GM12878 (cell line): ENCODE measurements around the gene DHX57. TPM values are rescaled to one million over a fixed set of nuclear protein-coding genes. Genes with fewer than 3 reads are reported as not detected.

Experiments
- ATAC-seq: fragments of 200-7000 bp; cut with Tn5 transposase; 3 replicates; pipeline ENCODE4 v1.9.1; 2020; ENCODE audit warnings: mild to moderate bottlenecking, moderate library complexity
- BruUV-seq: library from RNA; stranded (reverse); fragments of 400-500 nt; replicated peaks from 2 replicates; lab custom pipeline; 2021; lab: Mats Ljungman, UMichigan
- CTCF ChIA-PET: fragments of 300-600 bp; sonication (Branson Sonifier 250); formaldehyde crosslinking; extraction: SDS; loops from one replicate; lab custom pipeline; 2021; ENCODE audit warnings: inconsistent platforms; lab: Yijun Ruan, JAX
- POLR2A ChIA-PET: fragments of 350-600 bp; formaldehyde crosslinking; extraction: SDS; loops from one replicate; lab custom pipeline; 2021; ENCODE audit warnings: inconsistent platforms; lab: Charles Lee
- RAD21 ChIA-PET: fragments of 300-600 bp; sonication (Branson Sonifier 250); formaldehyde crosslinking; loops from one replicate; lab custom pipeline; 2023; ENCODE audit warnings: antibody characterized with exemption; ENCODE audit not compliant: unreplicated experiment; lab: Charles Lee
- SMC1A ChIA-PET: fragments of 300-600 bp; sonication (Branson Sonifier 250); formaldehyde crosslinking; loops from one replicate; lab custom pipeline; 2023; ENCODE audit not compliant: unreplicated experiment, uncharacterized antibody; lab: Charles Lee
- DNase-seq: peaks from one replicate; pipeline ENCODE4 v3.0.0-alpha.2; 2011; ENCODE audit warnings: low read depth, low spot score
- FAIRE-seq: peaks from 3 replicates; lab custom pipeline; 2011; peaks lifted over from hg19 to GRCh38; lab: Jason Lieb, UNC
- H2AFZ ChIP-seq: 2 replicates; pipeline ENCODE4 v1.6.0; 2011; ENCODE audit warnings: low read depth, low read length, control low read depth; ENCODE audit not compliant: control insufficient read depth
- H3K27ac ChIP-seq: 2 replicates; pipeline ENCODE4 v1.5.1; 2011; ENCODE audit warnings: control low read depth; ENCODE audit not compliant: control insufficient read depth, insufficient read depth
- H3K27me3 ChIP-seq, 2 experiments: replicated peaks in 1 of 2; 2 replicates each; pipeline versions ENCODE4 v1.6.0 to v1.6.1; 2011; ENCODE audit warnings: low read length in 1 of 2; ENCODE audit not compliant: control insufficient read depth in 2 of 2, insufficient read depth in 2 of 2
- H3K36me3 ChIP-seq, 2 experiments: 2 replicates each; pipeline ENCODE4 v1.5.1; 2011; ENCODE audit warnings: low read length in 1 of 2; ENCODE audit not compliant: control insufficient read depth in 2 of 2, insufficient read depth in 2 of 2
- H3K4me1 ChIP-seq: 2 replicates; pipeline ENCODE4 v1.6.1; 2011; ENCODE audit warnings: mild to moderate bottlenecking, low read length, moderate library complexity, mixed read lengths; ENCODE audit not compliant: control insufficient read depth, insufficient read depth
- H3K4me2 ChIP-seq: 2 replicates; pipeline ENCODE4 v1.6.0; 2011; ENCODE audit warnings: control low read depth; ENCODE audit not compliant: control insufficient read depth, insufficient read depth
- H3K4me3 ChIP-seq: fragments of 200-600 bp; sonication (generic); 2 replicates; pipeline ENCODE4 v1.5.1; 2016
- H3K79me2 ChIP-seq: 2 replicates; pipeline ENCODE4 v1.6.0; 2011; ENCODE audit warnings: low read length; ENCODE audit not compliant: control insufficient read depth, insufficient read depth
- H3K9ac ChIP-seq: 2 replicates; pipeline ENCODE4 v1.8.0; 2011; ENCODE audit warnings: low read length, control low read depth, mixed read lengths; ENCODE audit not compliant: control insufficient read depth, insufficient read depth
- H3K9me3 ChIP-seq: replicated peaks from 3 replicates; pipeline ENCODE4 v1.5.1; 2011; ENCODE audit warnings: mild to moderate bottlenecking, low read length; ENCODE audit not compliant: control insufficient read depth, insufficient read depth
- H4K20me1 ChIP-seq: 2 replicates; pipeline ENCODE4 v1.6.0; 2011; ENCODE audit not compliant: control insufficient read depth, insufficient read depth
- CBX5 ChIP-seq: sonication (generic); IDR thresholded peaks from 2 replicates; pipeline ENCODE4 v1.6.1; 2016; ENCODE audit warnings: low read depth, moderate library complexity, mild to moderate bottlenecking, inconsistent platforms
- CHD4 ChIP-seq: fragments of 200-600 bp; sonication (generic); IDR thresholded peaks from 2 replicates; pipeline ENCODE4 v1.6.1; 2016; ENCODE audit warnings: mild to moderate bottlenecking
- EGR1 ChIP-seq, 2 experiments: IDR thresholded peaks; 1 replicate in 1 of 2; 2 replicates in 1 of 2; pipeline ENCODE4 v1.6.1; 2011 to 2012; ENCODE audit warnings: low read depth in 2 of 2, low read length in 2 of 2, borderline replicate concordance in 1 of 2, mild to moderate bottlenecking in 1 of 2, moderate library complexity in 1 of 2
- ESRRA ChIP-seq: IDR thresholded peaks from 2 replicates; pipeline ENCODE4 v1.6.1; 2012; ENCODE audit warnings: mild to moderate bottlenecking, low read length, improper control_type of control experiment
- FOS ChIP-seq: IDR thresholded peaks from 3 replicates; pipeline ENCODE4 v1.6.1; 2011; ENCODE audit warnings: borderline replicate concordance; ENCODE audit not compliant: insufficient read length; ENCODE audit errors: extremely low read depth
- HDAC6 ChIP-seq: fragments of 200-600 bp; sonication (generic); IDR thresholded peaks from one replicate; pipeline ENCODE4 v1.8.0; 2017; ENCODE audit warnings: antibody characterized with exemption; ENCODE audit not compliant: unreplicated experiment
- RFX5 ChIP-seq: IDR thresholded peaks from 2 replicates; pipeline ENCODE4 v1.6.1; 2011; ENCODE audit warnings: low read depth, low read length, improper control_type of control experiment
- STAT3 ChIP-seq: IDR thresholded peaks from 2 replicates; pipeline ENCODE4 v1.6.1; 2011; ENCODE audit warnings: low read depth, low read length, improper control_type of control experiment
- ZNF207 ChIP-seq: fragments of 450-650 bp; IDR thresholded peaks from 2 replicates; pipeline ENCODE4 v1.6.1; 2014; ENCODE audit warnings: antibody characterized with exemption, mild to moderate bottlenecking, borderline replicate concordance
- ZNF217 ChIP-seq: fragments of 450-650 bp; IDR thresholded peaks from 2 replicates; pipeline ENCODE4 v1.6.1; 2017; ENCODE audit warnings: antibody characterized with exemption, mild to moderate bottlenecking
- WGBS: methylation state at CpG from one replicate; pipeline ENCODE4 v1.1.6; 2016; ENCODE audit warnings: low lambda C conversion rate; ENCODE audit not compliant: insufficient replicate concordance, insufficient coverage; ENCODE audit errors: missing lambda C conversion rate; 5-methylcytosine and 5-hydroxymethylcytosine counted together
- in situ Hi-C: fragments of 300-500 bp; cut with MboI; formaldehyde crosslinking; loops from 9 replicates; pipeline ENCODE4 v1.14.3; 2018; ENCODE audit warnings: mixed read lengths
- intact Hi-C: fragments of 100-400 bp; cut with micrococcal nuclease; formaldehyde crosslinking; loops from one replicate; pipeline ENCODE4 v1.14.2; 2022; ENCODE audit not compliant: unreplicated experiment
- polyA plus RNA-seq, 11 experiments: library from polyadenylated mRNA; depleted of rRNA in 4 of 11; unstranded in 6 of 11; stranded (reverse) in 5 of 11; fragments of >200 nt; fragmentation: Nextera tagmentation in 4 of 11; fragmentation: Illumina TruSeq in 1 of 11; extraction: Ambion mirVana in 4 of 11; extraction: Trizol in 1 of 11; gene quantifications; 1 replicate in 1 of 11; 2 replicates in 10 of 11; pipeline versions ENCODE4 v1.2.1 to v1.2.3, GENCODE V29; 2011 to 2016; ENCODE audit warnings: inconsistent platforms in 2 of 11, missing spikeins in 2 of 11, low read depth in 1 of 11
- total RNA-seq, 4 experiments: library from RNA; depleted of rRNA in 3 of 4; stranded (reverse); fragments of >200 nt in 3 of 4; fragmentation: Illumina TruSeq in 1 of 4; extraction: Trizol in 1 of 4; gene quantifications; 2 replicates each; pipeline versions ENCODE4 v1.2.1 to v1.2.3, GENCODE V29; 2013 to 2021
- TF ChIP-seq, protein P1 (sequence below): fragments of 450-650 bp; IDR thresholded peaks from 2 replicates; pipeline ENCODE4 v1.6.1; 2018; ENCODE audit warnings: borderline replicate concordance, mild to moderate bottlenecking; ENCODE audit not compliant: partially characterized antibody
- TF ChIP-seq, protein P2 (sequence below): IDR thresholded peaks from 2 replicates; pipeline ENCODE4 v1.6.1; 2011; ENCODE audit warnings: low read depth, low read length, improper control_type of control experiment, borderline replicate concordance
- TF ChIP-seq, protein P3 (sequence below): fragments of 450-650 bp; IDR thresholded peaks from 2 replicates; pipeline ENCODE4 v1.6.1; 2017; ENCODE audit warnings: low read depth, mild to moderate bottlenecking, moderate library complexity

The DHX57 gene
- total and polyA plus RNA-seq, 10 of the 15 experiments (the other 5 are each of a cell fraction or from before 2014, with no cell fraction given), result 6.5 to 18.0 (median 15.8) TPM

DNA sequence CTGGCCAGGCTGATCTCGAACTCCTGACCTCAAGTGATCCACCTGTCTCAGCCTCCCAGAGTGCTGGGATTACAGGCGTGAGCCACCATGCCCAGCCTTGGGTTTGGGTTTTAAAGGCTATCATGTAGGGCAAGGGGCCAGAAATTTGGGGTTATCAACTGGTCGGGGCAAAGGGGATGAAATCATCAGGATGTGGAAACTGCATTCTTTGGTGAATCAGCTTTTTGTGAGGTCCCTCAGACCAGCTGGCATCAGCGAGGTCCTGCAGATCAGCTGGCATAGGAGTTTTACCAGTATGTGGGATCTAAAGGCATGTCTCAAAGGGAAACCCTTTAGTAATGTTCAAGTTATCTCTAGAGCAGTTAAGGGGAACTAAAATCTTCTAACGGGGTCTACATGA, 104.1 kb downstream of the DHX57 start:
- Histone ChIP-seq H4K20me1 (no peaks in the 10 kb centered on the region), H3K4me1 (no peaks in the 10 kb centered on the region), H3K36me3 (no peaks in the 10 kb centered on the region), H3K79me2 (no peaks in the 10 kb centered on the region), H3K27ac (no peak overlapping the region), H3K27me3 (no peaks in the 10 kb centered on the region), H3K4me3 (no peak overlapping the region), H3K9me3 (no peaks in the 10 kb centered on the region), H3K9ac (no peak overlapping the region), H2AFZ (no peak overlapping the region), H3K4me2 (no peak overlapping the region)
- in situ Hi-C loops, result no loop called here
- SMC1A ChIA-PET, result no interaction called here
- RAD21 ChIA-PET, result interaction anchor here (0.7 kb wide), 3 partner anchors 161 to 238 kb away, joined by 3 to 4 read pairs (median 4); no protein-coding TSS in a partner anchor
- CTCF ChIA-PET, result no interaction called here
- DNase-seq (no peak), FAIRE-seq (no peak), ATAC-seq (no peak)
- TF ChIP-seq, protein P1, sequence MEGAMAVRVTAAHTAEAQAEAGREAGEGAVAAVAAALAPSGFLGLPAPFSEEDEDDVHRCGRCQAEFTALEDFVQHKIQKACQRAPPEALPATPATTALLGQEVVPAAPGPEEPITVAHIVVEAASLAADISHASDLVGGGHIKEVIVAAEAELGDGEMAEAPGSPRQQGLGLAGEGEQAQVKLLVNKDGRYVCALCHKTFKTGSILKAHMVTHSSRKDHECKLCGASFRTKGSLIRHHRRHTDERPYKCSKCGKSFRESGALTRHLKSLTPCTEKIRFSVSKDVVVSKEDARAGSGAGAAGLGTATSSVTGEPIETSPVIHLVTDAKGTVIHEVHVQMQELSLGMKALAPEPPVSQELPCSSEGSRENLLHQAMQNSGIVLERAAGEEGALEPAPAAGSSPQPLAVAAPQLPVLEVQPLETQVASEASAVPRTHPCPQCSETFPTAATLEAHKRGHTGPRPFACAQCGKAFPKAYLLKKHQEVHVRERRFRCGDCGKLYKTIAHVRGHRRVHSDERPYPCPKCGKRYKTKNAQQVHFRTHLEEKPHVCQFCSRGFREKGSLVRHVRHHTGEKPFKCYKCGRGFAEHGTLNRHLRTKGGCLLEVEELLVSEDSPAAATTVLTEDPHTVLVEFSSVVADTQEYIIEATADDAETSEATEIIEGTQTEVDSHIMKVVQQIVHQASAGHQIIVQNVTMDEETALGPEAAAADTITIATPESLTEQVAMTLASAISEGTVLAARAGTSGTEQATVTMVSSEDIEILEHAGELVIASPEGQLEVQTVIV, result no peak
- TF ChIP-seq EGR1 (IDR thresholded peaks at IDR 0.05; ENCODE audit: borderline replicate concordance in 1 of 2, low read depth in 2 of 2, low read length in 2 of 2) (no peak), CHD4 (no peak), HDAC6 (no peak)
- 41% methylated on average over 5 of the region's 5 CpGs for WGBS
- POLR2A ChIA-PET, result interaction anchor here (0.7 kb wide), 2 partner anchors 19 to 240 kb away, joined by 8 read pairs; no protein-coding TSS in a partner anchor
- BruUV-seq, result no TSS peak
- intact Hi-C loops, result no loop called here

DNA sequence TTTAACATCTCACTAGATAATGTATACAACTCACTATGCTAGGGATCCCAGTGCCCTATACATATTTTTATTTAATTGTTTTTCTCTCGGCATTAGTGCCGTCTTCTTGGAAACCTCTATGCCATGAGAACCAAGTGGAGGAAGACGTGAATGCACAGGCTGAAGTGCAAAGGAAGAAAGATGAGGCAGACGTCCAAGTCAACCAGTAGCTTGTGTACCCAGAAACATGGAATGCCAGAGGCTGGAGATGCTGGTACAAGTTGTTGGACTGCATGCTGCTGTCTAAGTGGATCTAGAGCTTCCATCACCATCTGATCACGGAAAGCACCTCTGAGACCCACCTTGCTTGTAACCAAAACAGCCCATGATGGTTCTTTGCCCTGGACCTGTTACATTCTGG, 110.2 kb downstream of the DHX57 start:
- DNase-seq, result no peak
- in situ Hi-C loops (no loop called here), intact Hi-C loops (no loop called here)
- H3K27me3 ChIP-seq, result no peaks in the 10 kb centered on the region
- no peak overlapping the region for H3K9ac ChIP-seq
- no peaks in the 10 kb centered on the region for H3K9me3 ChIP-seq
- SMC1A ChIA-PET, result no interaction called here
- H3K4me2 ChIP-seq, result no peak overlapping the region
- ATAC-seq, result no peak
- H3K79me2 ChIP-seq, result no peaks in the 10 kb centered on the region
- CTCF ChIA-PET, result no interaction called here
- no peaks in the 10 kb centered on the region for H4K20me1 ChIP-seq
- H3K4me3 ChIP-seq, result no peak overlapping the region
- POLR2A ChIA-PET, result interaction anchor here (1.1 kb wide), 1 partner anchor 13 kb away, joined by 3 read pairs; no protein-coding TSS in a partner anchor
- RAD21 ChIA-PET, result no interaction called here
- H3K27ac ChIP-seq, result no peak overlapping the region
- no peak overlapping the region for H2AFZ ChIP-seq
- no peak for FAIRE-seq
- WGBS, result 79% methylated on average over 5 of the region's 5 CpGs
- H3K4me1 ChIP-seq, result no peaks in the 10 kb centered on the region
- H3K36me3 ChIP-seq, result no peaks in the 10 kb centered on the region
- BruUV-seq, result no TSS peak
- no peak for TF ChIP-seq ZNF207
- no peak for TF ChIP-seq ESRRA
- TF ChIP-seq ZNF217, result no peak
- TF ChIP-seq, protein P2, sequence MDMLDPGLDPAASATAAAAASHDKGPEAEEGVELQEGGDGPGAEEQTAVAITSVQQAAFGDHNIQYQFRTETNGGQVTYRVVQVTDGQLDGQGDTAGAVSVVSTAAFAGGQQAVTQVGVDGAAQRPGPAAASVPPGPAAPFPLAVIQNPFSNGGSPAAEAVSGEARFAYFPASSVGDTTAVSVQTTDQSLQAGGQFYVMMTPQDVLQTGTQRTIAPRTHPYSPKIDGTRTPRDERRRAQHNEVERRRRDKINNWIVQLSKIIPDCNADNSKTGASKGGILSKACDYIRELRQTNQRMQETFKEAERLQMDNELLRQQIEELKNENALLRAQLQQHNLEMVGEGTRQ, result no peak
- TF ChIP-seq RFX5, result no peak
- TF ChIP-seq CBX5, result no peak
- TF ChIP-seq STAT3, result no peak
- TF ChIP-seq, protein P3, sequence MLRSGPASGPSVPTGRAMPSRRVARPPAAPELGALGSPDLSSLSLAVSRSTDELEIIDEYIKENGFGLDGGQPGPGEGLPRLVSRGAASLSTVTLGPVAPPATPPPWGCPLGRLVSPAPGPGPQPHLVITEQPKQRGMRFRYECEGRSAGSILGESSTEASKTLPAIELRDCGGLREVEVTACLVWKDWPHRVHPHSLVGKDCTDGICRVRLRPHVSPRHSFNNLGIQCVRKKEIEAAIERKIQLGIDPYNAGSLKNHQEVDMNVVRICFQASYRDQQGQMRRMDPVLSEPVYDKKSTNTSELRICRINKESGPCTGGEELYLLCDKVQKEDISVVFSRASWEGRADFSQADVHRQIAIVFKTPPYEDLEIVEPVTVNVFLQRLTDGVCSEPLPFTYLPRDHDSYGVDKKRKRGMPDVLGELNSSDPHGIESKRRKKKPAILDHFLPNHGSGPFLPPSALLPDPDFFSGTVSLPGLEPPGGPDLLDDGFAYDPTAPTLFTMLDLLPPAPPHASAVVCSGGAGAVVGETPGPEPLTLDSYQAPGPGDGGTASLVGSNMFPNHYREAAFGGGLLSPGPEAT, result no peak
- no peak for TF ChIP-seq FOS
